Measurements from ENCODE around the gene FALEC.

- TF ChIP-seq POU6F1 (CRISPR knock-in tag; IDR thresholded peaks at IDR 0.05; ENCODE audit: borderline replicate concordance, low read depth), result peak; percentile 75; the same call in 1 of the 2 replicates
- no peak for TF ChIP-seq OSR1 (CRISPR knock-in tag; IDR thresholded peaks at IDR 0.05)
- TF ChIP-seq RARB (CRISPR knock-in tag; IDR thresholded peaks at IDR 0.05), result peak; percentile 98
- no peak for TF ChIP-seq ZNF8 (CRISPR knock-in tag; IDR thresholded peaks at IDR 0.05)
- no peak for TF ChIP-seq GLIS3 (CRISPR knock-in tag; IDR thresholded peaks at IDR 0.05)
- TF ChIP-seq PATZ1 (CRISPR knock-in tag; IDR thresholded peaks at IDR 0.05; ENCODE audit: borderline replicate concordance), result peak; percentile 98
- no peak for TF ChIP-seq CREB5 (CRISPR knock-in tag; IDR thresholded peaks at IDR 0.05; ENCODE audit: low read depth)
- TF ChIP-seq ZFP30 (CRISPR knock-in tag; IDR thresholded peaks at IDR 0.05), result no peak
- no peak for TF ChIP-seq BACH2 (CRISPR knock-in tag; IDR thresholded peaks at IDR 0.05; ENCODE audit: borderline replicate concordance)
- no peak for TF ChIP-seq TCF4 (CRISPR knock-in tag; IDR thresholded peaks at IDR 0.05; ENCODE audit: borderline replicate concordance)
- TF ChIP-seq ZC3H10 (CRISPR knock-in tag; IDR thresholded peaks at IDR 0.05), result peak; percentile 40; the same call in 1 of the 2 replicates
- TF ChIP-seq ZFP3 (CRISPR knock-in tag; IDR thresholded peaks at IDR 0.05), result no peak
- TF ChIP-seq TSHZ2 (CRISPR knock-in tag; IDR thresholded peaks at IDR 0.05), result no peak
These were observed 63.8 kb downstream of the FALEC start, which contains the start of gene MCL1 for GRCh38 chr1:150579110-150579944.
